HCT116 (cell line): ENCODE data around the gene TRPV5. TPM values are rescaled to one million over a fixed set of nuclear protein-coding genes. Genes with fewer than 3 reads are reported as not detected.

Experiments used
- ATAC-seq: fragments of 200-7000 bp; cut with Tn5 transposase; 2 replicates; pipeline ENCODE4 v1.9.1; 2020; ENCODE audit warnings: mild to moderate bottlenecking, moderate library complexity
- BruUV-seq: library from RNA; stranded (reverse); fragments of 400-500 nt; replicated peaks from 2 replicates; lab custom pipeline; 2021; lab: Mats Ljungman, UMichigan
- CTCF ChIA-PET: fragments of 300-600 bp; sonication (Branson Sonifier 250); formaldehyde crosslinking; loops from one replicate; lab custom pipeline; 2021; ENCODE audit warnings: antibody characterized with exemption; lab: Charles Lee
- POLR2A ChIA-PET: fragments of 300-600, 350-600 bp; sonication (Branson Sonifier 250); formaldehyde crosslinking; loops from one replicate; lab custom pipeline; 2021; ENCODE audit warnings: antibody characterized with exemption; lab: Charles Lee
- RAD21 ChIA-PET, 2 experiments: fragments of 300-600 bp; sonication (Branson Sonifier 250); formaldehyde crosslinking; loops; one replicate each; lab custom pipeline; 2023; ENCODE audit warnings: low total read pairs in 2 of 2; ENCODE audit not compliant: uncharacterized antibody in 2 of 2, unreplicated experiment in 2 of 2, low non-redundant PET in 1 of 2; lab: Charles Lee
- DNase-seq: peaks from one replicate; pipeline ENCODE4 v3.0.0-alpha.2; 2010; ENCODE audit warnings: low read depth, low spot score
- H2AFZ ChIP-seq: fragments of 200-600 bp; shearing (Covaris generic), sonication (generic); 2 replicates; pipeline ENCODE4 v1.6.1; 2017; ENCODE audit warnings: low read depth, mixed run types, mixed read lengths, antibody characterized with exemption, low read length; ENCODE audit not compliant: poor library complexity, severe bottlenecking
- H3K27ac ChIP-seq: 2 replicates; pipeline ENCODE4 v1.5.1; 2012; ENCODE audit warnings: low read depth, low read length
- H3K27me3 ChIP-seq: fragments of 200-600 bp; sonication (generic); 2 replicates; pipeline ENCODE4 v1.6.1; 2016; ENCODE audit warnings: mixed run types, low read length, mixed read lengths; ENCODE audit not compliant: insufficient read depth
- H3K36me3 ChIP-seq, 2 experiments: fragments of 200-500 bp in 1 of 2; fragments of 200-600 bp in 1 of 2; sonication (Bioruptor generic) in 1 of 2; sonication (generic) in 1 of 2; 2 replicates each; pipeline versions ENCODE4 v1.5.1 to v1.6.1; 2014 to 2016; ENCODE audit warnings: low read length in 2 of 2, inconsistent platforms in 1 of 2, mixed read lengths in 1 of 2, mixed run types in 1 of 2; ENCODE audit not compliant: insufficient read depth in 2 of 2, control insufficient read depth in 1 of 2
- H3K4me1 ChIP-seq, 2 experiments: fragments of 200-600 bp in 1 of 2; sonication (generic) in 1 of 2; 2 replicates each; pipeline versions ENCODE4 v1.5.1 to v1.6.1; 2012 to 2017; ENCODE audit warnings: low read length in 2 of 2, inconsistent platforms in 1 of 2, mild to moderate bottlenecking in 1 of 2, mixed read lengths in 1 of 2, mixed run types in 1 of 2, moderate library complexity in 1 of 2; ENCODE audit not compliant: insufficient read depth in 2 of 2, control insufficient read depth in 1 of 2
- H3K4me2 ChIP-seq: fragments of 200-600 bp; sonication (generic); 2 replicates; pipeline ENCODE4 v1.6.1; 2017; ENCODE audit warnings: mixed run types, low read length, mixed read lengths
- H3K4me3 ChIP-seq, 2 experiments: fragments of 200-600 bp in 1 of 2; sonication (generic) in 1 of 2; replicated peaks in 1 of 2; 2 replicates each; pipeline ENCODE4 v1.5.1; 2011 to 2016; ENCODE audit warnings: low read length in 2 of 2, control low read depth in 1 of 2, low read depth in 1 of 2, mild to moderate bottlenecking in 1 of 2, mixed read lengths in 1 of 2, mixed run types in 1 of 2
- H3K79me2 ChIP-seq: fragments of 200-600 bp; sonication (generic); 2 replicates; pipeline ENCODE4 v1.6.1; 2017; ENCODE audit warnings: mild to moderate bottlenecking, mixed run types, low read length, moderate library complexity, mixed read lengths; ENCODE audit not compliant: insufficient read depth
- H3K9ac ChIP-seq: fragments of 200-600 bp; sonication (generic); 2 replicates; pipeline ENCODE4 v1.6.1; 2016; ENCODE audit warnings: low read length, mixed read lengths
- H3K9me2 ChIP-seq: fragments of 200-600 bp; sonication (generic), shearing (Covaris generic); 2 replicates; pipeline ENCODE4 v1.6.1; 2017; ENCODE audit warnings: mixed run types, mild to moderate bottlenecking, moderate library complexity; ENCODE audit not compliant: insufficient read depth
- H3K9me3 ChIP-seq, 2 experiments: fragments of 200-500 bp in 1 of 2; fragments of 200-600 bp in 1 of 2; sonication (Bioruptor generic) in 1 of 2; sonication (generic) in 1 of 2; 2 replicates each; pipeline ENCODE4 v1.6.1; 2014 to 2017; ENCODE audit warnings: low read length in 2 of 2, mixed read lengths in 2 of 2, inconsistent platforms in 1 of 2, low read depth in 1 of 2, mild to moderate bottlenecking in 1 of 2, mixed run types in 1 of 2, moderate library complexity in 1 of 2; ENCODE audit not compliant: control insufficient read depth in 1 of 2, insufficient read depth in 1 of 2
- H4K20me1 ChIP-seq: fragments of 200-600 bp; sonication (generic), shearing (Covaris generic); 2 replicates; pipeline ENCODE4 v1.6.1; 2017; ENCODE audit warnings: mixed run types, mild to moderate bottlenecking, moderate library complexity; ENCODE audit not compliant: insufficient read depth
- CBX3 ChIP-seq: IDR thresholded peaks from 2 replicates; pipeline ENCODE4 v1.6.1; 2012; ENCODE audit warnings: low read depth
- CEBPB ChIP-seq: IDR thresholded peaks from 2 replicates; pipeline ENCODE4 v1.6.1; 2012; ENCODE audit warnings: low read depth
- EGR1 ChIP-seq: IDR thresholded peaks from 2 replicates; pipeline ENCODE4 v1.6.1; 2012; ENCODE audit warnings: low read depth
- EZH2phosphoT487 ChIP-seq: fragments of 200-600 bp; IDR thresholded peaks from 2 replicates; pipeline ENCODE4 v1.6.1; 2018; ENCODE audit warnings: antibody characterized with exemption, borderline replicate concordance
- FOSL1 ChIP-seq: IDR thresholded peaks from 2 replicates; pipeline ENCODE4 v1.6.1; 2012; ENCODE audit warnings: low read depth
- POLR2AphosphoS5 ChIP-seq: IDR thresholded peaks from 2 replicates; pipeline ENCODE4 v1.6.1; 2011; ENCODE audit warnings: mild to moderate bottlenecking, low read depth, low read length, moderate library complexity
- RAD21 ChIP-seq: IDR thresholded peaks from 2 replicates; pipeline ENCODE4 v1.6.1; 2012; ENCODE audit warnings: low read depth, mild to moderate bottlenecking
- YY1 ChIP-seq: IDR thresholded peaks from 2 replicates; pipeline ENCODE4 v1.6.1; 2011; ENCODE audit warnings: low read length, low read depth, moderate library complexity, mild to moderate bottlenecking; ENCODE audit not compliant: insufficient replicate concordance; ENCODE audit errors: extremely low read depth
- ZBTB33 ChIP-seq: IDR thresholded peaks from 2 replicates; pipeline ENCODE4 v1.6.1; 2011; ENCODE audit warnings: mild to moderate bottlenecking, low read length, moderate library complexity; ENCODE audit not compliant: insufficient replicate concordance; ENCODE audit errors: extremely low read depth
- intact Hi-C: fragments of 100-400 bp; cut with micrococcal nuclease; formaldehyde crosslinking; loops from 2 replicates; pipeline ENCODE4 v1.10.0; 2022
- total RNA-seq: library from RNA; stranded (reverse); gene quantifications from one replicate; pipeline ENCODE4 v1.2.1, GENCODE V29; 2021; ENCODE audit not compliant: unreplicated experiment
- TF ChIP-seq, protein P1 (sequence below), 3 experiments: fragments of 200-600 bp in 1 of 3; sonication (generic) in 1 of 3; IDR thresholded peaks in 2 of 3; conservative IDR thresholded peaks in 1 of 3; 2 replicates each; pipeline ENCODE4 v1.5.1; 2012 to 2017; ENCODE audit warnings: low read depth in 2 of 3, low read length in 2 of 3, antibody characterized with exemption in 1 of 3, borderline replicate concordance in 1 of 3, control low read depth in 1 of 3, mild to moderate bottlenecking in 1 of 3, mixed read lengths in 1 of 3, mixed run types in 1 of 3, moderate library complexity in 1 of 3; ENCODE audit not compliant: insufficient read depth in 1 of 3

TRPV5 gene
- total RNA-seq, 1 experiment from 2014 or later = not detected

GRCh38 chr7:142939226-142939910 is 5.8 kb upstream of the TRPV5 start, which contains the start of gene LLCFC1:
Gene LLCFC1 (plus strand): TSS chr7:142939484. CDS start chr7:142939622, 138 bp downstream.
- Histone ChIP-seq H3K4me1 (no peaks in the 10 kb centered on the region), H2AFZ (no peak within 1 kb of the TSS), H3K4me2 (no peak within 1 kb of the TSS), H3K9me3 (no peaks in the 10 kb centered on the region), H3K36me3 (no peaks in the 10 kb centered on the region), H3K27me3 (no peaks in the 10 kb centered on the region), H3K4me3 (no peak within 1 kb of the TSS), H3K9me2 (no peaks in the 10 kb centered on the region), H3K79me2 (no peaks in the 10 kb centered on the region), H3K27ac (no peak within 1 kb of the TSS), H4K20me1 (no peaks in the 10 kb centered on the region), H3K9ac (no peak within 1 kb of the TSS)
- BruUV-seq = no TSS peak
- peak; percentile 95 for ATAC-seq
- CTCF ChIA-PET = no interaction called here
- RAD21 ChIA-PET = no interaction called here
- POLR2A ChIA-PET = no interaction called here
- TF ChIP-seq YY1 (peak; percentile 39), RAD21 (peak; percentile 36), CEBPB (no peak)
- TF ChIP-seq, protein P1, sequence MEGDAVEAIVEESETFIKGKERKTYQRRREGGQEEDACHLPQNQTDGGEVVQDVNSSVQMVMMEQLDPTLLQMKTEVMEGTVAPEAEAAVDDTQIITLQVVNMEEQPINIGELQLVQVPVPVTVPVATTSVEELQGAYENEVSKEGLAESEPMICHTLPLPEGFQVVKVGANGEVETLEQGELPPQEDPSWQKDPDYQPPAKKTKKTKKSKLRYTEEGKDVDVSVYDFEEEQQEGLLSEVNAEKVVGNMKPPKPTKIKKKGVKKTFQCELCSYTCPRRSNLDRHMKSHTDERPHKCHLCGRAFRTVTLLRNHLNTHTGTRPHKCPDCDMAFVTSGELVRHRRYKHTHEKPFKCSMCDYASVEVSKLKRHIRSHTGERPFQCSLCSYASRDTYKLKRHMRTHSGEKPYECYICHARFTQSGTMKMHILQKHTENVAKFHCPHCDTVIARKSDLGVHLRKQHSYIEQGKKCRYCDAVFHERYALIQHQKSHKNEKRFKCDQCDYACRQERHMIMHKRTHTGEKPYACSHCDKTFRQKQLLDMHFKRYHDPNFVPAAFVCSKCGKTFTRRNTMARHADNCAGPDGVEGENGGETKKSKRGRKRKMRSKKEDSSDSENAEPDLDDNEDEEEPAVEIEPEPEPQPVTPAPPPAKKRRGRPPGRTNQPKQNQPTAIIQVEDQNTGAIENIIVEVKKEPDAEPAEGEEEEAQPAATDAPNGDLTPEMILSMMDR (IDR thresholded peaks at IDR 0.05 in 2 of 3, conservative IDR thresholded peaks at IDR 0.05 in 1 of 3; ENCODE audit: borderline replicate concordance in 1 of 3, insufficient read depth in 1 of 3, low read depth in 2 of 3, low read length in 2 of 3) = peak; percentile 68 to 95 (median 79)
- intact Hi-C loops = no loop called here
- DNase-seq = peak; percentile 19

DNA sequence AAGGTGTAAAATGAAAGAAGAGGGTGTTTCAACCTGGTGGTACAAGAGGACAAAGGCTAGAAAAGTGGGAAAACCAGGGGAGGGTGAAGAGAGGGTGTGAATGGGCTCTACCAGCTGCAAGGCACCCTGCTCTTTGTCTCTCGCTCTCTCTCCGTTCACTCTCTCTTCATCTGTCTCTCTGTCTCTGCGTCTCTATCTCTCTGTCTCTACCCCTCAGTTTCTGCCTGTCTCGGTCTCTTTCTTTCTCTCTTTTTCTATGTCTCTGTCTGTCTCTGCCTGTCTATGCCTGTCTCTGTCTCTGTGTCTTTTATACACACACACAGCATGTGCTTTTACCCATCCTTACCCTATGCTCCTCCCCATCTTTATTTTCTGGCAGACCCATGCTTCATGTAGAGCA is 5.1 kb upstream of the TRPV5 start:
- intact Hi-C loops = no loop called here
- no peak for ATAC-seq
- no peaks in the 10 kb centered on the region for H3K9me3 ChIP-seq
- H3K4me2 ChIP-seq = no peak overlapping the region
- no peaks in the 10 kb centered on the region for H3K4me1 ChIP-seq
- H3K9me2 ChIP-seq = no peaks in the 10 kb centered on the region
- H2AFZ ChIP-seq = no peak overlapping the region
- H4K20me1 ChIP-seq = no peaks in the 10 kb centered on the region
- no peak overlapping the region for H3K27ac ChIP-seq
- ChIA-PET RAD21 (no interaction called here), CTCF (no interaction called here), POLR2A (no interaction called here)
- no peaks in the 10 kb centered on the region for H3K36me3 ChIP-seq
- no peak for DNase-seq
- H3K4me3 ChIP-seq = no peak overlapping the region
- H3K79me2 ChIP-seq = no peaks in the 10 kb centered on the region
- no TSS peak for BruUV-seq
- no peaks in the 10 kb centered on the region for H3K27me3 ChIP-seq
- no peak overlapping the region for H3K9ac ChIP-seq
- TF ChIP-seq CBX3 = no peak
- TF ChIP-seq CEBPB = no peak
- TF ChIP-seq EGR1 = no peak
- TF ChIP-seq POLR2AphosphoS5 = no peak
- TF ChIP-seq EZH2phosphoT487 = no peak
- TF ChIP-seq YY1 = no peak
- TF ChIP-seq FOSL1 = no peak
- no peak for TF ChIP-seq ZBTB33
